Subcutaneous preadipocyte (primary cell): Measurements from ENCODE around the gene DNAJC4. TPM values are rescaled to one million over a fixed set of nuclear protein-coding genes. Genes with fewer than 3 reads are reported as not detected.

Experiments
- total RNA-seq: library from RNA; depleted of rRNA; stranded (reverse); fragments of >200 nt; gene quantifications from 2 replicates; pipeline ENCODE4 v1.2.3, GENCODE V29; 2012

The DNAJC4 gene
- total RNA-seq = 7.0 and 7.4 TPM in 2 replicates

GRCh38 chr11:64230171-64230984 lies at the start of gene DNAJC4:
Gene DNAJC4, plus strand, starts transcription at chr11:64230548. Its CDS starts 307 bp downstream, at chr11:64230855.

GRCh38 chr11:64185693-64186491 lies 44.5 kb upstream of the DNAJC4 start, which contains the start of gene STIP1:
Gene STIP1, plus strand, starts transcription at chr11:64186171. Its CDS starts 91 bp downstream, at chr11:64186262.

GRCh38 chr11:64206457-64207255 lies 23.7 kb upstream of the DNAJC4 start, which contains the start of gene FERMT3:
Gene FERMT3, plus strand, starts transcription at chr11:64206721. Its CDS starts 644 bp downstream, at chr11:64207365.

GRCh38 chr11:64225608-64226506 lies 4.5 kb upstream of the DNAJC4 start, which contains the start of the genes NUDT22 and TRPT1:
Gene NUDT22, plus strand, starts transcription at chr11:64226274. Its CDS starts 379 bp downstream, at chr11:64226653.
Gene TRPT1, minus strand, starts transcription at chr11:64226186. Its CDS starts 326 bp downstream, at chr11:64225860.

GRCh38 chr11:64233913-64234586 lies 3.7 kb downstream of the DNAJC4 start, which contains the start of gene VEGFB:
Gene VEGFB, plus strand, starts transcription at chr11:64234584. Its CDS starts 250 bp downstream, at chr11:64234834.

GRCh38 chr11:64240435-64241240 lies 10.3 kb downstream of the DNAJC4 start, which contains the start of gene FKBP2:
Gene FKBP2, plus strand, starts transcription at chr11:64241095. Its CDS starts 1,293 bp downstream, at chr11:64242388.

GRCh38 chr11:64246871-64247728 lies 16.8 kb downstream of the DNAJC4 start, which contains the start of gene PPP1R14B:
Gene PPP1R14B, minus strand, starts transcription at chr11:64246943. Its CDS starts 270 bp downstream, at chr11:64246673.

GRCh38 chr11:64251016-64251752 lies 20.8 kb downstream of the DNAJC4 start, which contains the start of gene PLCB3:
Gene PLCB3, plus strand, starts transcription at chr11:64251530. Its CDS starts 120 bp downstream, at chr11:64251650.

Other genes with a start within 250 kb of the DNAJC4 start
- gene OTUB1, start 244.1 kb upstream of the DNAJC4 start, total RNA-seq = 44.4 and 46.3 TPM in 2 replicates
- gene FLRT1, start 194.6 kb upstream of the DNAJC4 start, total RNA-seq = under 0.01 TPM in 1 of 2 replicates, not detected in the other
- 20.9 and 23.1 TPM in 2 replicates for gene MACROD1, start 64.4 kb upstream of the DNAJC4 start, total RNA-seq
- 159 and 235 TPM in 2 replicates for gene STIP1, start 44.4 kb upstream of the DNAJC4 start, total RNA-seq
- gene FERMT3, start 23.8 kb upstream of the DNAJC4 start, total RNA-seq = 2.2 and 7.8 TPM in 2 replicates
- 28.7 and 29.9 TPM in 2 replicates for gene TRPT1, start 4.4 kb upstream of the DNAJC4 start, total RNA-seq
- 46.3 and 51.8 TPM in 2 replicates for gene NUDT22, start 4.3 kb upstream of the DNAJC4 start, total RNA-seq
- gene VEGFB, start 4.0 kb downstream of the DNAJC4 start, total RNA-seq = 26.0 and 29.4 TPM in 2 replicates
- 40.3 and 48.5 TPM in 2 replicates for gene FKBP2, start 10.5 kb downstream of the DNAJC4 start, total RNA-seq
- 259 and 300 TPM in 2 replicates for gene PPP1R14B, start 16.4 kb downstream of the DNAJC4 start, total RNA-seq
- 35.3 and 61.4 TPM in 2 replicates for gene PLCB3, start 21.0 kb downstream of the DNAJC4 start, total RNA-seq
- gene BAD, start 54.1 kb downstream of the DNAJC4 start, total RNA-seq = 46.9 and 71.7 TPM in 2 replicates
- gene GPR137, start 55.3 kb downstream of the DNAJC4 start, total RNA-seq = 9.6 and 12.1 TPM in 2 replicates
- not detected in 2 replicates for gene KCNK4, start 60.8 kb downstream of the DNAJC4 start, total RNA-seq
- 1.1 TPM in 1 of 2 replicates, not detected in the other for gene CATSPERZ, start 69.8 kb downstream of the DNAJC4 start, total RNA-seq
- gene ESRRA, start 75.0 kb downstream of the DNAJC4 start, total RNA-seq = 31.2 and 36.0 TPM in 2 replicates
- gene TRMT112, start 87.0 kb downstream of the DNAJC4 start, total RNA-seq = 138 and 175 TPM in 2 replicates
- gene PRDX5, start 87.6 kb downstream of the DNAJC4 start, total RNA-seq = 92.1 and 148 TPM in 2 replicates
- gene CCDC88B, start 109.7 kb downstream of the DNAJC4 start, total RNA-seq = 0.20 and 1.8 TPM in 2 replicates
- gene RPS6KA4, start 128.6 kb downstream of the DNAJC4 start, total RNA-seq = 44.8 and 54.0 TPM in 2 replicates